MV-4-11 (cell line): ENCODE measurements around the gene RASSF3.
"Not testable (repeated sequence)": the region's sequence is repeated elsewhere in the genome, so short reads cannot be mapped to it uniquely, and the experiment has no call there.

ENCODE experiments used
- DNase-seq: peaks from one replicate; lab custom pipeline; 2025; lab: John Stamatoyannopoulos, UW

Gene RASSF3

GRCh38 chr12:64610079-64610659 is at the start of gene RASSF3:
Gene RASSF3 (plus strand): TSS chr12:64610495. CDS start chr12:64610633, 138 bp downstream.
- DNase-seq, result peak; percentile 50

- DNase-seq, result no peak
Measured at GRCh38 chr12:64561302-64562136, 48.8 kb upstream of the RASSF3 start.

GRCh38 chr12:64566122-64566521 is 44.2 kb upstream of the RASSF3 start:
- no peak for DNase-seq

- peak; percentile 35 for DNase-seq
Measured at GRCh38 chr12:64566831-64567517, 43.3 kb upstream of the RASSF3 start.

- DNase-seq, result no peak
Measured at GRCh38 chr12:64567570-64567969, 42.7 kb upstream of the RASSF3 start.

GRCh38 chr12:64568298-64568697 is 42.0 kb upstream of the RASSF3 start:
- no peak for DNase-seq

- DNase-seq, result no peak
Measured at GRCh38 chr12:64569923-64570691, 40.2 kb upstream of the RASSF3 start.

- DNase-seq, result no peak
Measured at GRCh38 chr12:64571411-64571810, 38.9 kb upstream of the RASSF3 start.

GRCh38 chr12:64572241-64572640 is 38.1 kb upstream of the RASSF3 start:
- no peak for DNase-seq

GRCh38 chr12:64574837-64575236 is 35.5 kb upstream of the RASSF3 start:
- DNase-seq, result no peak

- DNase-seq, result no peak
Measured at GRCh38 chr12:64577046-64577445, 33.2 kb upstream of the RASSF3 start.

GRCh38 chr12:64578566-64578965 is 31.7 kb upstream of the RASSF3 start:
- no peak for DNase-seq

- DNase-seq, result no peak
Measured at GRCh38 chr12:64580681-64581080, 29.6 kb upstream of the RASSF3 start.

GRCh38 chr12:64582114-64582513 is 28.2 kb upstream of the RASSF3 start:
- DNase-seq, result no peak

GRCh38 chr12:64582862-64583261 is 27.4 kb upstream of the RASSF3 start:
- DNase-seq, result no peak

- DNase-seq, result not testable (repeated sequence)
Measured at GRCh38 chr12:64583395-64583770, 26.9 kb upstream of the RASSF3 start.

GRCh38 chr12:64583771-64584421 is 26.4 kb upstream of the RASSF3 start:
- peak; percentile 1 for DNase-seq

GRCh38 chr12:64585104-64585503 is 25.2 kb upstream of the RASSF3 start:
- peak; percentile 33 for DNase-seq

- peak; percentile 29 for DNase-seq
Measured at GRCh38 chr12:64587447-64587846, 22.8 kb upstream of the RASSF3 start.

- DNase-seq, result no peak
Measured at GRCh38 chr12:64590183-64590582, 20.1 kb upstream of the RASSF3 start.
